Measurements from ENCODE around the gene LSP1. TPM values are rescaled to one million over a fixed set of nuclear protein-coding genes. Genes with fewer than 3 reads are reported as not detected.

The LSP1 gene
- total and polyA plus RNA-seq, 4 donors: 5.0 to 7.7 (median 5.7) TPM

DNA sequence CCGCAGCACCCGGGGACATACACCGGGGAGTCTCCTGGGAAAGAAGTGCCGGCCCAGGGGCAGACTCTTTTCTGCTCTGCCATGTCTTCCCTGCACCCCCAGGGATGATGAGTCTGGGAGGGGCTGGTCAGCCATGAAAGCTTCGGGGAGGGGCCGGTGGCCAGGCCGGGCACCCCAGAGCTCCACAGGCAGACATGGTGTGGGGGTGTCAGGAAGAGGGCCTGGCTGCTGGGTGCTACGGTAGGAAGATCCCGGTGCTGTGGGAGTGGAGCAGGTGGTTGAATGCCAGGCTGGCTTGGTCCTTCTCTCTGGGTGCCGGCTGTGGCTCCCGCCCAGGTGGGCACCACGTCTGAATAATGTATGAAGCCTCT is 17.4 kb downstream of the LSP1 start:
- H3K27ac ChIP-seq (ENCODE audit: low read depth in 1 of 2, low read length in 2 of 2): peak overlapping the region in 1 of 2 donors; percentile 41
- WGBS: 72% methylated on average over 12 of the region's 12 CpGs
- no peak overlapping the region for H3K9ac ChIP-seq (ENCODE audit: low read depth in 1 of 2, low read length in 2 of 2)
- peaks cover 0 to 3% (median 0%) of the 10 kb centered on the region in 4 donors for H3K27me3 ChIP-seq (ENCODE audit: control insufficient read depth in 4 of 4, insufficient read depth in 4 of 4, low read length in 3 of 4)
- H3K36me3 ChIP-seq (ENCODE audit: control insufficient read depth in 4 of 4, insufficient read depth in 3 of 4, low read depth in 1 of 4, low read length in 3 of 4): no peaks in the 10 kb centered on the region
- no peak for DNase-seq (ENCODE audit: low spot score)
- peaks cover 0 to 6% (median 0%) of the 10 kb centered on the region in 4 donors for H3K4me1 ChIP-seq (ENCODE audit: control insufficient read depth in 4 of 4, insufficient read depth in 4 of 4, low read length in 3 of 4)
- no peak overlapping the region for H3K4me3 ChIP-seq (ENCODE audit: low read depth in 1 of 3, low read length in 3 of 3)
- H3K9me3 ChIP-seq (ENCODE audit: control insufficient read depth in 4 of 4, low read length in 3 of 4): no peaks in the 10 kb centered on the region
- TF ChIP-seq, protein P1, sequence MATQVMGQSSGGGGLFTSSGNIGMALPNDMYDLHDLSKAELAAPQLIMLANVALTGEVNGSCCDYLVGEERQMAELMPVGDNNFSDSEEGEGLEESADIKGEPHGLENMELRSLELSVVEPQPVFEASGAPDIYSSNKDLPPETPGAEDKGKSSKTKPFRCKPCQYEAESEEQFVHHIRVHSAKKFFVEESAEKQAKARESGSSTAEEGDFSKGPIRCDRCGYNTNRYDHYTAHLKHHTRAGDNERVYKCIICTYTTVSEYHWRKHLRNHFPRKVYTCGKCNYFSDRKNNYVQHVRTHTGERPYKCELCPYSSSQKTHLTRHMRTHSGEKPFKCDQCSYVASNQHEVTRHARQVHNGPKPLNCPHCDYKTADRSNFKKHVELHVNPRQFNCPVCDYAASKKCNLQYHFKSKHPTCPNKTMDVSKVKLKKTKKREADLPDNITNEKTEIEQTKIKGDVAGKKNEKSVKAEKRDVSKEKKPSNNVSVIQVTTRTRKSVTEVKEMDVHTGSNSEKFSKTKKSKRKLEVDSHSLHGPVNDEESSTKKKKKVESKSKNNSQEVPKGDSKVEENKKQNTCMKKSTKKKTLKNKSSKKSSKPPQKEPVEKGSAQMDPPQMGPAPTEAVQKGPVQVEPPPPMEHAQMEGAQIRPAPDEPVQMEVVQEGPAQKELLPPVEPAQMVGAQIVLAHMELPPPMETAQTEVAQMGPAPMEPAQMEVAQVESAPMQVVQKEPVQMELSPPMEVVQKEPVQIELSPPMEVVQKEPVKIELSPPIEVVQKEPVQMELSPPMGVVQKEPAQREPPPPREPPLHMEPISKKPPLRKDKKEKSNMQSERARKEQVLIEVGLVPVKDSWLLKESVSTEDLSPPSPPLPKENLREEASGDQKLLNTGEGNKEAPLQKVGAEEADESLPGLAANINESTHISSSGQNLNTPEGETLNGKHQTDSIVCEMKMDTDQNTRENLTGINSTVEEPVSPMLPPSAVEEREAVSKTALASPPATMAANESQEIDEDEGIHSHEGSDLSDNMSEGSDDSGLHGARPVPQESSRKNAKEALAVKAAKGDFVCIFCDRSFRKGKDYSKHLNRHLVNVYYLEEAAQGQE (IDR thresholded peaks at IDR 0.05): no peak
- TF ChIP-seq FOXA1 (IDR thresholded peaks at IDR 0.05) (no peak), FOXA2 (IDR thresholded peaks at IDR 0.05) (no peak)

DNA sequence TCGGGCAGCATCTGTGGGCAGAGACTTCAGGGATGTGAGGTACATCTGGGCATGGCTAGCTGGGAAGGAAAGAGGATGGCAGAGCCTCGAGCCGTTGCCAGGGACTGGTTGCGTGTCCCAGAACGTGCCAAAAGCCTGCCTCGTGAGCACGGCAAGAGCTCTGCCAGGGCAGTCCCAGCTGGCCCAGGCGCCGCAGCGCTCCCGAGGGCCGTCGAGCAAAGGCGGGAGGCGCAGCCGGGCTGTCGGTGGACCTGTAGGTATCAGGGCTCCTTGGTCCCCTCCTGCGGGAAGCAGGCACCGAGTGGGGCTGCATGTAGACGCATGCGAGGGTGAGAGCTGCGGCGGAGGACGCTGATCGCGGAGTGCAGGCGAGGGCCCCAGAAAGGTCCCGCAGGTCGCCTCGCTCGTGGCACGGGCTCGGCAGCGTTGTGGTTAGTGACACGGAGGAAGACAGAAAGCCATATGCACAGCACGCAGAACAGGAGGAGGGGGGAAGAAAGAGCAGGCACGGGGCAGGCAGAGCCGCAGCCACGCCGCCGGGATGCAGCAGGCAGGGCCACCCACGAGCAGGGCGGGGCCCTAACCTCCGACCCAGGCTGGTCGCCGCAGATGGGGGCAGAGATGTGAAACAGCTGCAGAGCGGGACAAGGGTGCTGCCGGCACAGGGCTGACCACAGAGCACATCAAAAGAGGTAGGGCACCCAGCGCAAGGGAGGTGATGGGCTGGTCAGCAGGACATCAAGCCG is 18.0 kb downstream of the LSP1 start:
- WGBS: 42% methylated on average over 50 of the region's 50 CpGs
- DNase-seq (ENCODE audit: low spot score): no peak
- Histone ChIP-seq H3K9me3 (ENCODE audit: control insufficient read depth in 4 of 4, low read length in 3 of 4) (no peaks in the 10 kb centered on the region), H3K4me1 (ENCODE audit: control insufficient read depth in 4 of 4, insufficient read depth in 4 of 4, low read length in 3 of 4) (peaks cover 0 to 6% (median 0%) of the 10 kb centered on the region in 4 donors), H3K9ac (ENCODE audit: low read depth in 1 of 2, low read length in 2 of 2) (no peak overlapping the region), H3K27ac (ENCODE audit: low read depth in 1 of 2, low read length in 2 of 2) (peak overlapping the region in 1 of 2 donors; percentile 41), H3K4me3 (ENCODE audit: low read depth in 1 of 3, low read length in 3 of 3) (no peak overlapping the region), H3K27me3 (ENCODE audit: control insufficient read depth in 4 of 4, insufficient read depth in 4 of 4, low read length in 3 of 4) (peaks cover 0 to 3% (median 0%) of the 10 kb centered on the region in 4 donors), H3K36me3 (ENCODE audit: control insufficient read depth in 4 of 4, insufficient read depth in 3 of 4, low read depth in 1 of 4, low read length in 3 of 4) (no peaks in the 10 kb centered on the region)
- TF ChIP-seq, protein P2, sequence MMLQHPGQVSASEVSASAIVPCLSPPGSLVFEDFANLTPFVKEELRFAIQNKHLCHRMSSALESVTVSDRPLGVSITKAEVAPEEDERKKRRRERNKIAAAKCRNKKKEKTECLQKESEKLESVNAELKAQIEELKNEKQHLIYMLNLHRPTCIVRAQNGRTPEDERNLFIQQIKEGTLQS (IDR thresholded peaks at IDR 0.05): no peak
- TF ChIP-seq, protein P3, sequence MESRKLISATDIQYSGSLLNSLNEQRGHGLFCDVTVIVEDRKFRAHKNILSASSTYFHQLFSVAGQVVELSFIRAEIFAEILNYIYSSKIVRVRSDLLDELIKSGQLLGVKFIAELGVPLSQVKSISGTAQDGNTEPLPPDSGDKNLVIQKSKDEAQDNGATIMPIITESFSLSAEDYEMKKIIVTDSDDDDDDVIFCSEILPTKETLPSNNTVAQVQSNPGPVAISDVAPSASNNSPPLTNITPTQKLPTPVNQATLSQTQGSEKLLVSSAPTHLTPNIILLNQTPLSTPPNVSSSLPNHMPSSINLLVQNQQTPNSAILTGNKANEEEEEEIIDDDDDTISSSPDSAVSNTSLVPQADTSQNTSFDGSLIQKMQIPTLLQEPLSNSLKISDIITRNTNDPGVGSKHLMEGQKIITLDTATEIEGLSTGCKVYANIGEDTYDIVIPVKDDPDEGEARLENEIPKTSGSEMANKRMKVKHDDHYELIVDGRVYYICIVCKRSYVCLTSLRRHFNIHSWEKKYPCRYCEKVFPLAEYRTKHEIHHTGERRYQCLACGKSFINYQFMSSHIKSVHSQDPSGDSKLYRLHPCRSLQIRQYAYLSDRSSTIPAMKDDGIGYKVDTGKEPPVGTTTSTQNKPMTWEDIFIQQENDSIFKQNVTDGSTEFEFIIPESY (IDR thresholded peaks at IDR 0.05): no peak
- TF ChIP-seq, protein P4, sequence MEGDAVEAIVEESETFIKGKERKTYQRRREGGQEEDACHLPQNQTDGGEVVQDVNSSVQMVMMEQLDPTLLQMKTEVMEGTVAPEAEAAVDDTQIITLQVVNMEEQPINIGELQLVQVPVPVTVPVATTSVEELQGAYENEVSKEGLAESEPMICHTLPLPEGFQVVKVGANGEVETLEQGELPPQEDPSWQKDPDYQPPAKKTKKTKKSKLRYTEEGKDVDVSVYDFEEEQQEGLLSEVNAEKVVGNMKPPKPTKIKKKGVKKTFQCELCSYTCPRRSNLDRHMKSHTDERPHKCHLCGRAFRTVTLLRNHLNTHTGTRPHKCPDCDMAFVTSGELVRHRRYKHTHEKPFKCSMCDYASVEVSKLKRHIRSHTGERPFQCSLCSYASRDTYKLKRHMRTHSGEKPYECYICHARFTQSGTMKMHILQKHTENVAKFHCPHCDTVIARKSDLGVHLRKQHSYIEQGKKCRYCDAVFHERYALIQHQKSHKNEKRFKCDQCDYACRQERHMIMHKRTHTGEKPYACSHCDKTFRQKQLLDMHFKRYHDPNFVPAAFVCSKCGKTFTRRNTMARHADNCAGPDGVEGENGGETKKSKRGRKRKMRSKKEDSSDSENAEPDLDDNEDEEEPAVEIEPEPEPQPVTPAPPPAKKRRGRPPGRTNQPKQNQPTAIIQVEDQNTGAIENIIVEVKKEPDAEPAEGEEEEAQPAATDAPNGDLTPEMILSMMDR (IDR thresholded peaks at IDR 0.05; ENCODE audit: low read depth, low read length, missing input control): no peak
- TF ChIP-seq, protein P1 (IDR thresholded peaks at IDR 0.05): no peak
- TF ChIP-seq RAD21 (IDR thresholded peaks at IDR 0.05) (no peak), NR2F2 (IDR thresholded peaks at IDR 0.05) (no peak)

All from liver (tissue), 9 donors.